ENCODE measurements around the gene RNF113B.

- TF ChIP-seq CTCF (IDR thresholded peaks at IDR 0.05; ENCODE audit: insufficient read depth, low read length) (no peak), POLR2AphosphoS5 (IDR thresholded peaks at IDR 0.05; ENCODE audit: low read depth) (no peak)
Observed at GRCh38 chr13:98155475-98156109, 21.5 kb downstream of the RNF113B start.

Data from HL-60 (cell line).